ENCODE measurements around the gene RNH1. TPM values are rescaled to one million over a fixed set of nuclear protein-coding genes. Genes with fewer than 3 reads are reported as not detected.

Gene RNH1
- total RNA-seq, 1 donor from 2014 or later, result 361 TPM

DNA sequence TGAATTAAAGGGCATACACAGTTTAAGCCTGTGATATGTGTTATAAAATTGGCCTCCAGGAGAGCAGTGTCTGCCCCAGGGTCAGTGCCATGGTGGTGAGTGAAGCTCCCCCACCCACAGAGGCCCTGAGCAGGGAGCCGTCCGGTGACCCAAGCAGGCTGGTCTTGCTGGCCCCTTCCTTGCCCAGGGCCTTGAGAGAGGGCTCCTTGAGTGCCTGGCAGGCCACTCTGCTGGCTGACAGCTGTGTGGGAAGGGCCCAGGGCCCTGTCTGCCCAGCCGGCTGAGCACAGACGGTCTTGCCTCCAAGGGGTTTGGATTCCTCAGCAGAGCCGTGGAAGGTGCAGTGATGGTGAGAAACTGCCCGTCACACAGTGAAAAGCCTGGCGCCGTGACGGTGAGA lies 31.1 kb downstream of the RNH1 start:
- FAIRE-seq (no peak), DNase-seq (ENCODE audit: low read depth) (no peak)
- no peaks in the 10 kb centered on the region for H3K36me3 ChIP-seq (ENCODE audit: control insufficient read depth, insufficient read depth, low read length)
- TF ChIP-seq, protein P1, sequence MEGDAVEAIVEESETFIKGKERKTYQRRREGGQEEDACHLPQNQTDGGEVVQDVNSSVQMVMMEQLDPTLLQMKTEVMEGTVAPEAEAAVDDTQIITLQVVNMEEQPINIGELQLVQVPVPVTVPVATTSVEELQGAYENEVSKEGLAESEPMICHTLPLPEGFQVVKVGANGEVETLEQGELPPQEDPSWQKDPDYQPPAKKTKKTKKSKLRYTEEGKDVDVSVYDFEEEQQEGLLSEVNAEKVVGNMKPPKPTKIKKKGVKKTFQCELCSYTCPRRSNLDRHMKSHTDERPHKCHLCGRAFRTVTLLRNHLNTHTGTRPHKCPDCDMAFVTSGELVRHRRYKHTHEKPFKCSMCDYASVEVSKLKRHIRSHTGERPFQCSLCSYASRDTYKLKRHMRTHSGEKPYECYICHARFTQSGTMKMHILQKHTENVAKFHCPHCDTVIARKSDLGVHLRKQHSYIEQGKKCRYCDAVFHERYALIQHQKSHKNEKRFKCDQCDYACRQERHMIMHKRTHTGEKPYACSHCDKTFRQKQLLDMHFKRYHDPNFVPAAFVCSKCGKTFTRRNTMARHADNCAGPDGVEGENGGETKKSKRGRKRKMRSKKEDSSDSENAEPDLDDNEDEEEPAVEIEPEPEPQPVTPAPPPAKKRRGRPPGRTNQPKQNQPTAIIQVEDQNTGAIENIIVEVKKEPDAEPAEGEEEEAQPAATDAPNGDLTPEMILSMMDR (IDR thresholded peaks at IDR 0.05; ENCODE audit: insufficient read depth, low read length, severe bottlenecking), result no peak
- H3K4me3 ChIP-seq (ENCODE audit: low read depth, low read length), result no peak overlapping the region
- no peaks in the 10 kb centered on the region for H3K27me3 ChIP-seq (ENCODE audit: control insufficient read depth, insufficient read depth, low read length)

DNA sequence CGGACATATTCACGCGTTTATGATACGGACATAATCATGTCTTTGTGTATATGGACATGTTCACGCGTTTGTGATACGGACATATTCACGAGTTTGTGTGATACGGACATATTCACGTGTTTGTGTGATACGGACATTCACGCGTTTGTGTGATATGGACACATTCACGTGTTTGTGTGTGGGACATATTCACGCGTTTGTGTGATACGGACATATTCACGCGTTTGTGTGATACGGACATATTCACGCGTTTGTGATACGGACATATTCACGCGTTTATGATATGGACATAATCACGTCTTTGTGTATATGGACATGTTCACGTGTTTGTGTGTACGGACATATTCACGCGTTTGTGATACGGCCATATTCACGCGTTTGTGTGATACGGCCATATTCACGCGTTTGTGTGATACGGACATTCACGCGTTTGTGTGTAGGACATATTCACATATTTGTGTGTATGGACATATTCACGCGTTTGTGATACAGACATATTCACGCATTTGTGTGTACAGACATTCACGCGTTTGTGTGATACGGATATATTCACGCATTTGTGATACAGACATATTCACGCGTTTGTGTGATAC lies 32.0 kb downstream of the RNH1 start:
- DNase-seq (ENCODE audit: low read depth) (no peak), FAIRE-seq (peak; percentile 99)
- Histone ChIP-seq H3K27me3 (ENCODE audit: control insufficient read depth, insufficient read depth, low read length) (no peaks in the 10 kb centered on the region), H3K36me3 (ENCODE audit: control insufficient read depth, insufficient read depth, low read length) (no peaks in the 10 kb centered on the region), H3K4me3 (ENCODE audit: low read depth, low read length) (no peak overlapping the region)
- TF ChIP-seq, protein P1 (IDR thresholded peaks at IDR 0.05; ENCODE audit: insufficient read depth, low read length, severe bottlenecking), result no peak

DNA sequence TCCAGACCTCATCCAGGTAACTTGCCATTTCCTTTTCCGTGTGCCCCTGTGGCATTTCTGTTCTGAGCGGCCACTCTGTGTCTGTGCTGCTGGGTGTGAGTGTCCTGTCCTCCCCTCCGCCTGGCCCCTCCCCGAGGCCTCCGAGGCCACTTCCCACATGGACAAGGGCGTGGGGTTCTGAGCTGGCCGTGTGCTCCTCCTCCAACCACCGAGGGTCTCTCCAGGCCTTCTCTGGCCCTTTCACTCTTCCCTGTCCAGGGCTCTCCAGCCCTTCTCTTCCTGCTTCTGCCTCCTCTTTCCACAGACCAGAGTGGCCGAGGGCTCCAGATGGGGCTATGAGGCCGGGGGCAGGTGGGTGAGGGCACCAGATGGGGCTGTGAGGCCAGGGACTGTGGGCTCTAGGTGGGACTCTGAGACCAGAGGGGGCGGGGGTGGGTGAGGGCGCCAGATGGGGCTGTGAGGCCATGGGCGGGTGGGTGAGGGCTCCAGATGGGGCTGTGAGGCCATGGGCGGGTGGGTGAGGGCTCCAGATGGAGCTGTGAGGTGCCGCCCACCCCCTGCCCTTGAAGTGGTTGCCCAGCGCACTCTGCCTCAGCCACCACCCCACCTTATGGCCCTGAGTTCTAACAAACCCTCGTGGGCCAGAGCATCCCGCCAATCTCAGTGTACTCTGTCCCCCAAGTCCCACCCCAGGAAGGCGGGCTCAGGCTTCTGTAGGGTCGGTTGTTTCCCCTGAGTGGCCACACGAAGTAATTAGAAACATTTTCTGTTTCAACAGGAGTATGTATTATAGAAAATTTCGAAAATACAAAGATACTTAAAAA lies 32.9 kb downstream of the RNH1 start:
- Histone ChIP-seq H3K27me3 (ENCODE audit: control insufficient read depth, insufficient read depth, low read length) (no peaks in the 10 kb centered on the region), H3K36me3 (ENCODE audit: control insufficient read depth, insufficient read depth, low read length) (no peaks in the 10 kb centered on the region), H3K4me3 (ENCODE audit: low read depth, low read length) (no peak overlapping the region)
- TF ChIP-seq, protein P1 (IDR thresholded peaks at IDR 0.05; ENCODE audit: insufficient read depth, low read length, severe bottlenecking), result no peak
- DNase-seq (ENCODE audit: low read depth) (no peak), FAIRE-seq (no peak)

DNA sequence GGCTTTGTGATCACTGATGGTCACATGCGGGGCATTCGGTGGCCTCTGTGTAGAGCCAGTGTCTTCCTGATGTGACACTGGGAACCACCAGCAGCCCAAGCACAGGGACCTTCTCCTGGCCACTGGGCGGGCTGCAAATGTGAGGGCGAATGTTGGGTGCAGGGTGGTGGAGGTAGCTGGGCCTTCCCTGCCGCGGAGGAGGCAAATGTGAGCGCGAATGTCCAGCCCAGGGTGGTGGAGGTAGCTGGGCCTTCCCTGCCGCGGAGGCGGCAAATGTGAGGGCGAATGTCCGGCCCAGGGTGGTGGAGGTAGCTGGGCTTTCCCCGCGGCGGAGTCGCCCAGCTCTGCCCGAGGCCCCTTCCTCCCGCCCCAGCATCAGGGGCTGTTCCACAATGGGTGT lies 33.6 kb downstream of the RNH1 start:
- TF ChIP-seq, protein P1 (IDR thresholded peaks at IDR 0.05; ENCODE audit: insufficient read depth, low read length, severe bottlenecking), result no peak
- DNase-seq (ENCODE audit: low read depth) (no peak), FAIRE-seq (no peak)

DNA sequence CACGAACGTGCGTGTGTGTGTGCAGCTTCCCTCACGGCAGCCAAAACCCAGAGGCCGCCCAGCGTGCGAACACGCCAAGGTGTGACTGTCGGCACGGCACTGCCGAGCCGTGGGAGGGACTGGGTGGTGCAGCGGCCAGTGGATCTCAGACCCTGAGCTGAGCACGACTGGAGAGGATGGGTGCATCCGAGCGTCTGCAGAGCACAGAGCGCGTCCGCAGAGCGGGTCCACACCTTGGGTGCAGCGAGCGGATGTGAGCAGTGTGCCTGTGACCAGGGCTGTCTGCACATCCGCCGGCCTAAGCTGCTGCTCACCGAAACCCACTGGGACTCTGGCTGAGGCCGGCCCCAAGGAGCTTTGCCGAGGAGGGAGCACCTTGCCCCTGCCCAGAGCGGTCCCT lies 34.2 kb downstream of the RNH1 start:
- FAIRE-seq (no peak), DNase-seq (ENCODE audit: low read depth) (no peak)
- Histone ChIP-seq H3K36me3 (ENCODE audit: control insufficient read depth, insufficient read depth, low read length) (no peaks in the 10 kb centered on the region), H3K4me3 (ENCODE audit: low read depth, low read length) (no peak overlapping the region), H3K27me3 (ENCODE audit: control insufficient read depth, insufficient read depth, low read length) (no peaks in the 10 kb centered on the region)
- TF ChIP-seq, protein P1 (IDR thresholded peaks at IDR 0.05; ENCODE audit: insufficient read depth, low read length, severe bottlenecking), result no peak

More for the DNA sequence above, 33.6 kb downstream of the RNH1 start:
- no peak overlapping the region for H3K4me3 ChIP-seq (ENCODE audit: low read depth, low read length)
- H3K27me3 ChIP-seq (ENCODE audit: control insufficient read depth, insufficient read depth, low read length), result no peaks in the 10 kb centered on the region
- no peaks in the 10 kb centered on the region for H3K36me3 ChIP-seq (ENCODE audit: control insufficient read depth, insufficient read depth, low read length)

Data from bronchial epithelial cell (primary cell).